ENCODE results near the gene MRPL27. TPM values are rescaled to one million over a fixed set of nuclear protein-coding genes. Genes with fewer than 3 reads are reported as not detected.

Gene MRPL27
- total and polyA plus RNA-seq, 2 of the 4 experiments (the other 2 are of a cell fraction) = 176 to 202 TPM

- no peak for TF ChIP-seq NFE2L2 (IDR thresholded peaks at IDR 0.05; ENCODE audit: low read depth, low read length)
- no peak for TF ChIP-seq POLR2A (IDR thresholded peaks at IDR 0.05; ENCODE audit: low read depth, low read length)
These were observed 20.0 kb downstream of the MRPL27 start (continued) for GRCh38 chr17:50352693-50353599.

- no peaks in the 10 kb centered on the region for H3K27me3 ChIP-seq (ENCODE audit: control insufficient read depth, insufficient read depth, low read length)
- H3K4me3 ChIP-seq (ENCODE audit: insufficient read depth, low read depth, low read length) = no peak overlapping the region
- no peak overlapping the region for H3K9ac ChIP-seq (ENCODE audit: low read depth, low read length)
- intact Hi-C loops (cut with micrococcal nuclease) (no loop called here), dilution Hi-C loops (cut with HindIII; ENCODE audit: low sequenced_read_pairs, unreplicated experiment) (no loop called here), in situ Hi-C loops (cut with MboI; ENCODE audit: low sequenced_read_pairs) (no loop called here)
- no peak overlapping the region for H3K18ac ChIP-seq (ENCODE audit: low read depth, low read length)
- H3K4me1 ChIP-seq (ENCODE audit: control insufficient read depth, insufficient read depth, low read length) = peaks cover 16% of the 10 kb centered on the region
- no peak overlapping the region for H3K4ac ChIP-seq (ENCODE audit: low read depth, low read length)
- WGBS, 2 experiments (ENCODE audit: extremely low coverage in 2 of 2, insufficient read length in 1 of 2) = 89% methylated on average over 4 of the region's 6 CpGs; no CpG with 5 or more reads in 1 of the 2 experiments
- ATAC-seq (ENCODE audit: low read depth) = no peak
- no peak overlapping the region for H4K5ac ChIP-seq (ENCODE audit: low read depth, low read length)
- TF ChIP-seq ELK1 (IDR thresholded peaks at IDR 0.05; ENCODE audit: borderline replicate concordance, low read depth, low read length) (no peak), CEBPB (IDR thresholded peaks at IDR 0.05; ENCODE audit: low read depth, low read length) (no peak), NFE2L2 (IDR thresholded peaks at IDR 0.05; ENCODE audit: low read depth, low read length) (no peak), MXI1 (IDR thresholded peaks at IDR 0.05; ENCODE audit: borderline replicate concordance, low read depth, low read length) (no peak), FOS (IDR thresholded peaks at IDR 0.05; ENCODE audit: low read depth, low read length) (no peak), SMC3 (IDR thresholded peaks at IDR 0.05; ENCODE audit: low read depth, low read length) (no peak), USF2 (IDR thresholded peaks at IDR 0.05; ENCODE audit: low read depth, low read length) (no peak), RFX5 (IDR thresholded peaks at IDR 0.05; ENCODE audit: low read depth, low read length) (no peak), RAD21 (IDR thresholded peaks at IDR 0.05; ENCODE audit: low read length) (no peak), MAZ (IDR thresholded peaks at IDR 0.05; ENCODE audit: borderline replicate concordance, low read depth, low read length) (no peak), CHD1 (IDR thresholded peaks at IDR 0.05; ENCODE audit: low read depth, low read length) (no peak), POLR2A (IDR thresholded peaks at IDR 0.05; ENCODE audit: low read depth, low read length) (no peak), MAFK (IDR thresholded peaks at IDR 0.05; ENCODE audit: low read depth, low read length) (no peak), BHLHE40 (IDR thresholded peaks at IDR 0.05; ENCODE audit: low read depth, low read length) (no peak)
- no TSS peak for BruUV-seq (replicated peaks)
- no peak overlapping the region for H4K91ac ChIP-seq (ENCODE audit: insufficient read depth, low read depth, low read length)
- POLR2A ChIA-PET (ENCODE audit: unreplicated experiment) = interaction anchor here (0.6 kb wide), 1 partner anchor 45 kb away, joined by 4 read pairs; the partner anchor contains the start of gene LRRC59
- no peak overlapping the region for H3K4me2 ChIP-seq (ENCODE audit: low read depth, low read length)
- no peak overlapping the region for H2BK120ac ChIP-seq (ENCODE audit: low read depth, low read length)
- CTCF ChIA-PET = no interaction called here
- H2AK9ac ChIP-seq (replicated peaks; ENCODE audit: low read depth, low read length, poor library complexity) = no peak overlapping the region
- H3K79me1 ChIP-seq (ENCODE audit: low read depth in 1 of 2, low read length in 2 of 2) = peaks cover 32 to 60% of the 10 kb centered on the region in 2 experiments
- H3K23ac ChIP-seq (ENCODE audit: low read depth, low read length) = no peak overlapping the region
- no peaks in the 10 kb centered on the region for H3K9me3 ChIP-seq (ENCODE audit: control insufficient read depth, insufficient read depth, low read length)
- H3K27ac ChIP-seq (ENCODE audit: insufficient read depth, low read length) = no peak overlapping the region
- no peak overlapping the region for H3K56ac ChIP-seq (ENCODE audit: extremely low read depth, insufficient read depth, low read length)
- H4K20me1 ChIP-seq (ENCODE audit: insufficient read depth, low read length) = peaks cover 45% of the 10 kb centered on the region
- peaks cover 41% of the 10 kb centered on the region for H3K36me3 ChIP-seq (ENCODE audit: control insufficient read depth, insufficient read depth, low read length)
- no peak overlapping the region for H2BK5ac ChIP-seq (ENCODE audit: low read depth, low read length, poor library complexity, severe bottlenecking)
- H3K14ac ChIP-seq (replicated peaks; ENCODE audit: low read depth, low read length) = no peak overlapping the region
- H2BK20ac ChIP-seq (ENCODE audit: low read depth, low read length) = no peak overlapping the region
- H2AFZ ChIP-seq (replicated peaks; ENCODE audit: low read length, poor library complexity) = no peak overlapping the region
- no peak for DNase-seq
- H4K8ac ChIP-seq (ENCODE audit: low read depth in 2 of 2, low read length in 2 of 2) = no peak overlapping the region
- peaks cover 25% of the 10 kb centered on the region for H3K9me1 ChIP-seq (ENCODE audit: insufficient read depth, low read length)
- no peak overlapping the region for H2BK15ac ChIP-seq (ENCODE audit: low read depth, low read length)
- no peak overlapping the region for H2AK5ac ChIP-seq (ENCODE audit: low read depth, low read length)
These were observed 20.8 kb downstream of the MRPL27 start for GRCh38 chr17:50352072-50352692.
